Measurements from ENCODE around the gene PPTC7.
"Not testable (repeated sequence)": the region's sequence is repeated elsewhere in the genome, so short reads cannot be mapped to it uniquely, and the experiment has no call there.

PPTC7 gene

GRCh38 chr12:110585231-110585799 lies 2.2 kb upstream of the PPTC7 start:
- no peak for DNase-seq (ENCODE audit: low spot score)

GRCh38 chr12:110582276-110583136 lies 612 bp downstream of the PPTC7 start:
- no peak for DNase-seq (ENCODE audit: low spot score)

GRCh38 chr12:110581931-110582275 lies 1.2 kb downstream of the PPTC7 start:
- no peak for DNase-seq (ENCODE audit: low spot score)

GRCh38 chr12:110579535-110580253 lies 3.4 kb downstream of the PPTC7 start:
- DNase-seq (ENCODE audit: low spot score), result no peak

GRCh38 chr12:110578694-110579534 lies 4.2 kb downstream of the PPTC7 start:
- no peak for DNase-seq (ENCODE audit: low spot score)

GRCh38 chr12:110577864-110578693 lies 5.0 kb downstream of the PPTC7 start:
- peak; percentile 89 for DNase-seq (ENCODE audit: low spot score)

GRCh38 chr12:110576504-110576903 lies 6.6 kb downstream of the PPTC7 start:
- no peak for DNase-seq (ENCODE audit: low spot score)

- DNase-seq (ENCODE audit: low spot score), result peak; percentile 66
Measured at GRCh38 chr12:110575326-110575725, 7.8 kb downstream of the PPTC7 start.

- DNase-seq (ENCODE audit: low spot score), result not testable (repeated sequence)
Measured at GRCh38 chr12:110574717-110575230, 8.3 kb downstream of the PPTC7 start.

- no peak for DNase-seq (ENCODE audit: low spot score)
Measured at GRCh38 chr12:110574044-110574443, 9.1 kb downstream of the PPTC7 start.

- not testable (repeated sequence) for DNase-seq (ENCODE audit: low spot score)
Measured at GRCh38 chr12:110570798-110571197, 12.3 kb downstream of the PPTC7 start.

- DNase-seq (ENCODE audit: low spot score), result not testable (repeated sequence)
Measured at GRCh38 chr12:110569838-110570237, 13.3 kb downstream of the PPTC7 start.

- no peak for DNase-seq (ENCODE audit: low spot score)
Measured at GRCh38 chr12:110568752-110569151, 14.4 kb downstream of the PPTC7 start.

- no peak for DNase-seq (ENCODE audit: low spot score)
Measured at GRCh38 chr12:110566993-110567392, 16.1 kb downstream of the PPTC7 start.

- no peak for DNase-seq (ENCODE audit: low spot score)
Measured at GRCh38 chr12:110565894-110566871, 16.9 kb downstream of the PPTC7 start.

GRCh38 chr12:110564471-110564991 lies 18.6 kb downstream of the PPTC7 start:
- no peak for DNase-seq (ENCODE audit: low spot score)

- DNase-seq (ENCODE audit: low spot score), result no peak
Measured at GRCh38 chr12:110563702-110564470, 19.2 kb downstream of the PPTC7 start.

GRCh38 chr12:110562386-110562785 lies 20.7 kb downstream of the PPTC7 start:
- DNase-seq (ENCODE audit: low spot score), result not testable (repeated sequence)

Data from LoVo (cell line).